HCT116 (cell line): Measurements from ENCODE around the gene CLIC4. TPM values are rescaled to one million over a fixed set of nuclear protein-coding genes. Genes with fewer than 3 reads are reported as not detected.

Experiments used
- ATAC-seq: fragments of 200-7000 bp; cut with Tn5 transposase; 2 replicates; pipeline ENCODE4 v1.9.1; 2020; ENCODE audit warnings: mild to moderate bottlenecking, moderate library complexity
- BruUV-seq: library from RNA; stranded (reverse); fragments of 400-500 nt; replicated peaks from 2 replicates; lab custom pipeline; 2021; lab: Mats Ljungman, UMichigan
- CTCF ChIA-PET: fragments of 300-600 bp; sonication (Branson Sonifier 250); formaldehyde crosslinking; loops from one replicate; lab custom pipeline; 2021; ENCODE audit warnings: antibody characterized with exemption; lab: Charles Lee
- POLR2A ChIA-PET: fragments of 300-600, 350-600 bp; sonication (Branson Sonifier 250); formaldehyde crosslinking; loops from one replicate; lab custom pipeline; 2021; ENCODE audit warnings: antibody characterized with exemption; lab: Charles Lee
- RAD21 ChIA-PET, 2 experiments: fragments of 300-600 bp; sonication (Branson Sonifier 250); formaldehyde crosslinking; loops; one replicate each; lab custom pipeline; 2023; ENCODE audit warnings: low total read pairs in 2 of 2; ENCODE audit not compliant: uncharacterized antibody in 2 of 2, unreplicated experiment in 2 of 2, low non-redundant PET in 1 of 2; lab: Charles Lee
- DNase-seq: peaks from one replicate; pipeline ENCODE4 v3.0.0-alpha.2; 2010; ENCODE audit warnings: low read depth, low spot score
- H2AFZ ChIP-seq: fragments of 200-600 bp; shearing (Covaris generic), sonication (generic); 2 replicates; pipeline ENCODE4 v1.6.1; 2017; ENCODE audit warnings: low read depth, mixed run types, mixed read lengths, antibody characterized with exemption, low read length; ENCODE audit not compliant: poor library complexity, severe bottlenecking
- H3K27ac ChIP-seq: 2 replicates; pipeline ENCODE4 v1.5.1; 2012; ENCODE audit warnings: low read depth, low read length
- H3K27me3 ChIP-seq: fragments of 200-600 bp; sonication (generic); 2 replicates; pipeline ENCODE4 v1.6.1; 2016; ENCODE audit warnings: mixed run types, low read length, mixed read lengths; ENCODE audit not compliant: insufficient read depth
- H3K36me3 ChIP-seq, 2 experiments: fragments of 200-500 bp in 1 of 2; fragments of 200-600 bp in 1 of 2; sonication (Bioruptor generic) in 1 of 2; sonication (generic) in 1 of 2; 2 replicates each; pipeline versions ENCODE4 v1.5.1 to v1.6.1; 2014 to 2016; ENCODE audit warnings: low read length in 2 of 2, inconsistent platforms in 1 of 2, mixed read lengths in 1 of 2, mixed run types in 1 of 2; ENCODE audit not compliant: insufficient read depth in 2 of 2, control insufficient read depth in 1 of 2
- H3K4me1 ChIP-seq, 2 experiments: fragments of 200-600 bp in 1 of 2; sonication (generic) in 1 of 2; 2 replicates each; pipeline versions ENCODE4 v1.5.1 to v1.6.1; 2012 to 2017; ENCODE audit warnings: low read length in 2 of 2, inconsistent platforms in 1 of 2, mild to moderate bottlenecking in 1 of 2, mixed read lengths in 1 of 2, mixed run types in 1 of 2, moderate library complexity in 1 of 2; ENCODE audit not compliant: insufficient read depth in 2 of 2, control insufficient read depth in 1 of 2
- H3K4me2 ChIP-seq: fragments of 200-600 bp; sonication (generic); 2 replicates; pipeline ENCODE4 v1.6.1; 2017; ENCODE audit warnings: mixed run types, low read length, mixed read lengths
- H3K4me3 ChIP-seq, 2 experiments: fragments of 200-600 bp in 1 of 2; sonication (generic) in 1 of 2; replicated peaks in 1 of 2; 2 replicates each; pipeline ENCODE4 v1.5.1; 2011 to 2016; ENCODE audit warnings: low read length in 2 of 2, control low read depth in 1 of 2, low read depth in 1 of 2, mild to moderate bottlenecking in 1 of 2, mixed read lengths in 1 of 2, mixed run types in 1 of 2
- H3K79me2 ChIP-seq: fragments of 200-600 bp; sonication (generic); 2 replicates; pipeline ENCODE4 v1.6.1; 2017; ENCODE audit warnings: mild to moderate bottlenecking, mixed run types, low read length, moderate library complexity, mixed read lengths; ENCODE audit not compliant: insufficient read depth
- H3K9ac ChIP-seq: fragments of 200-600 bp; sonication (generic); 2 replicates; pipeline ENCODE4 v1.6.1; 2016; ENCODE audit warnings: low read length, mixed read lengths
- H3K9me2 ChIP-seq: fragments of 200-600 bp; sonication (generic), shearing (Covaris generic); 2 replicates; pipeline ENCODE4 v1.6.1; 2017; ENCODE audit warnings: mixed run types, mild to moderate bottlenecking, moderate library complexity; ENCODE audit not compliant: insufficient read depth
- H3K9me3 ChIP-seq, 2 experiments: fragments of 200-500 bp in 1 of 2; fragments of 200-600 bp in 1 of 2; sonication (Bioruptor generic) in 1 of 2; sonication (generic) in 1 of 2; 2 replicates each; pipeline ENCODE4 v1.6.1; 2014 to 2017; ENCODE audit warnings: low read length in 2 of 2, mixed read lengths in 2 of 2, inconsistent platforms in 1 of 2, low read depth in 1 of 2, mild to moderate bottlenecking in 1 of 2, mixed run types in 1 of 2, moderate library complexity in 1 of 2; ENCODE audit not compliant: control insufficient read depth in 1 of 2, insufficient read depth in 1 of 2
- H4K20me1 ChIP-seq: fragments of 200-600 bp; sonication (generic), shearing (Covaris generic); 2 replicates; pipeline ENCODE4 v1.6.1; 2017; ENCODE audit warnings: mixed run types, mild to moderate bottlenecking, moderate library complexity; ENCODE audit not compliant: insufficient read depth
- ATF3 ChIP-seq: IDR thresholded peaks from 2 replicates; pipeline ENCODE4 v1.6.1; 2012
- CBX3 ChIP-seq: IDR thresholded peaks from 2 replicates; pipeline ENCODE4 v1.6.1; 2012; ENCODE audit warnings: low read depth
- CEBPB ChIP-seq: IDR thresholded peaks from 2 replicates; pipeline ENCODE4 v1.6.1; 2012; ENCODE audit warnings: low read depth
- ELF1 ChIP-seq: IDR thresholded peaks from 2 replicates; pipeline ENCODE4 v1.6.1; 2012; ENCODE audit warnings: low read depth, borderline replicate concordance
- JUND ChIP-seq: IDR thresholded peaks from 2 replicates; pipeline ENCODE4 v1.6.1; 2012
- POLR2A ChIP-seq: IDR thresholded peaks from 2 replicates; pipeline ENCODE4 v1.7.0; 2011; ENCODE audit warnings: borderline replicate concordance; ENCODE audit not compliant: insufficient read depth, insufficient read length; ENCODE audit errors: extremely low read depth
- SIN3A ChIP-seq: IDR thresholded peaks from 2 replicates; pipeline ENCODE4 v1.6.1; 2012; ENCODE audit warnings: low read depth
- YY1 ChIP-seq: IDR thresholded peaks from 2 replicates; pipeline ENCODE4 v1.6.1; 2011; ENCODE audit warnings: low read length, low read depth, moderate library complexity, mild to moderate bottlenecking; ENCODE audit not compliant: insufficient replicate concordance; ENCODE audit errors: extremely low read depth
- ZBTB33 ChIP-seq: IDR thresholded peaks from 2 replicates; pipeline ENCODE4 v1.6.1; 2011; ENCODE audit warnings: mild to moderate bottlenecking, low read length, moderate library complexity; ENCODE audit not compliant: insufficient replicate concordance; ENCODE audit errors: extremely low read depth
- intact Hi-C: fragments of 100-400 bp; cut with micrococcal nuclease; formaldehyde crosslinking; loops from 2 replicates; pipeline ENCODE4 v1.10.0; 2022
- total RNA-seq: library from RNA; stranded (reverse); gene quantifications from one replicate; pipeline ENCODE4 v1.2.1, GENCODE V29; 2021; ENCODE audit not compliant: unreplicated experiment

The CLIC4 gene
- total RNA-seq, 1 experiment from 2014 or later: 77.2 TPM

- no peaks in the 10 kb centered on the region for H3K79me2 ChIP-seq
- H4K20me1 ChIP-seq: no peaks in the 10 kb centered on the region
- no peaks in the 10 kb centered on the region for H3K36me3 ChIP-seq
- DNase-seq (no peak), ATAC-seq (no peak)
- peaks cover 7 to 14% of the 10 kb centered on the region in 2 experiments; a peak in 2 of 4 replicates for H3K4me1 ChIP-seq
- intact Hi-C loops: no loop called here
- ChIA-PET CTCF (no interaction called here), POLR2A (no interaction called here), RAD21 (no interaction called here)
- no TSS peak for BruUV-seq
- no peaks in the 10 kb centered on the region for H3K27me3 ChIP-seq
- no peak overlapping the region for H3K27ac ChIP-seq
- no peak overlapping the region for H3K4me3 ChIP-seq
- TF ChIP-seq POLR2A (no peak), ELF1 (no peak), SIN3A (no peak), CBX3 (no peak), ZBTB33 (no peak), JUND (no peak), YY1 (no peak), CEBPB (no peak), ATF3 (no peak)
- H3K9me3 ChIP-seq: no peaks in the 10 kb centered on the region
- H3K9me2 ChIP-seq: no peaks in the 10 kb centered on the region
- H3K9ac ChIP-seq: no peak overlapping the region
- no peak overlapping the region for H2AFZ ChIP-seq
- no peak overlapping the region for H3K4me2 ChIP-seq
Measured at GRCh38 chr1:24865587-24865986, 120.3 kb downstream of the CLIC4 start.
